ENCODE measurements around the gene DNAJC7.

Gene DNAJC7

DNA sequence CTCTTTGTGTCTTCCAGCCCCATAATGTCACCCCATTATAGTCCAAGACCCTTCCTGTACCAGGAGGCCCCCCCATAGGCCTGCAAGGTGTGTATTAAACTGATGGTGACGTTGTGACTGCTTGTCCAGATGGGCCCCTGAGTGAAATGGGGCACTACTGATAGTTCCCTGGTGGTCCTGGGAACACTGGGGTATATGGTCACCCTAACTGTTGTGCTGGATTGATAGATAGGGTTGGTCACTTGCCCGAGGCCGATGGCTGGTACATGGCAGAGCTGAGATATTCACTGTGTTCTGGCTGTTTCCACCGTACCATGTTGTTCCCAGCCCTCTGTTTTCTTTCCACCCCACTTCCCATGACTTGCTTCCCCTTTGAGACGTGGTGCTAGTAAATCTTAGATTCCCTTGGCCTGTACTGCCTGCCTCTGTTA, 46.3 kb downstream of the DNAJC7 start:
- H3K4ac ChIP-seq (ENCODE audit: low read depth in 1 of 2, low read length in 2 of 2): no peak overlapping the region
- peaks cover 15% of the 10 kb centered on the region for H3K79me1 ChIP-seq (replicated peaks; ENCODE audit: low read length, poor library complexity, severe bottlenecking)
- no peak overlapping the region for H4K8ac ChIP-seq (ENCODE audit: low read length)
- H2BK5ac ChIP-seq (ENCODE audit: low read depth, low read length, poor library complexity, severe bottlenecking): no peak overlapping the region
- peaks cover 25% of the 10 kb centered on the region for H3K4me1 ChIP-seq (ENCODE audit: control insufficient read depth, insufficient read depth, low read depth, low read length)
- no peak overlapping the region for H3K27ac ChIP-seq (ENCODE audit: low read length, poor library complexity, severe bottlenecking)
- no peak overlapping the region for H4K91ac ChIP-seq (ENCODE audit: low read length)
- H2AK5ac ChIP-seq (ENCODE audit: low read length, severe bottlenecking): no peak overlapping the region
- peak overlapping the region; percentile 4 for H3K9ac ChIP-seq (ENCODE audit: low read length)
- H2BK120ac ChIP-seq (ENCODE audit: low read depth, low read length): no peak overlapping the region
- no peak overlapping the region for H2BK12ac ChIP-seq (ENCODE audit: low read length in 2 of 2)
- no peak overlapping the region for H3K14ac ChIP-seq (ENCODE audit: low read length in 2 of 2)
- H3K18ac ChIP-seq (ENCODE audit: low read depth in 1 of 2, low read length in 2 of 2): no peak overlapping the region
- H3K23ac ChIP-seq (ENCODE audit: low read length in 2 of 2): no peak overlapping the region
- peaks cover 70 to 73% of the 10 kb centered on the region in 2 experiments for H3K36me3 ChIP-seq (ENCODE audit: control insufficient read depth in 1 of 2, insufficient read depth in 2 of 2, low read depth in 1 of 2, low read length in 2 of 2)
- no peak overlapping the region for H2AFZ ChIP-seq (ENCODE audit: low read depth, low read length)
- H3K27me3 ChIP-seq (ENCODE audit: control insufficient read depth in 1 of 2, insufficient read depth in 1 of 2, low read length in 2 of 2): no peaks in the 10 kb centered on the region
- no peak overlapping the region for H2BK15ac ChIP-seq (ENCODE audit: low read depth, poor library complexity, severe bottlenecking)
- no peak overlapping the region for H3K4me2 ChIP-seq (ENCODE audit: low read length, poor library complexity, severe bottlenecking)
- no peak overlapping the region for H3K4me3 ChIP-seq (ENCODE audit: insufficient read depth in 1 of 2, low read depth in 1 of 2, low read length in 2 of 2)
- no peak for DNase-seq
- 99% methylated on average over 5 of the region's 5 CpGs for WGBS
- H3K9me3 ChIP-seq (ENCODE audit: control insufficient read depth, low read length): no peaks in the 10 kb centered on the region

DNA sequence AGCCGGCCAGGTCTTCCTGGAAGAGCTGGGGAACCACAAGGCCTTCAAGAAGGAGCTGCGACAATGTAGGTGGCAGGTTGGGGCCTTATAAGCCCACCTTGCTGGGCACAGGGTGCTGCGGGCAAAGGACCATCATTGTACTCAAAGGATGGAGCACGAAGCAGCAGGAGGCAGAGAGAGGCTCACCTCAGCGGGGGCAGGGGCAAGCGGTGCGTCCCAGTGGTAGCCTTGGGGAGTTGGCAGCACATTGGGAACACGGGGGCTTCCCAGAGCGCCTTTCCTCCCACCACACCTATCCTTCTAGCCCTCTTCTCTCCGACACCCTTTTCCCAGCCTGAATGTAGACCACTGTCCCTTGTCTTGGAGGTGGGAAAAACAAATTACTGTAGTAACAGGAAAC, 48.6 kb downstream of the DNAJC7 start:
- H3K4me1 ChIP-seq (ENCODE audit: control insufficient read depth, insufficient read depth, low read depth, low read length): peaks cover 28% of the 10 kb centered on the region
- no peak overlapping the region for H3K4ac ChIP-seq (ENCODE audit: low read depth in 1 of 2, low read length in 2 of 2)
- H2BK15ac ChIP-seq (ENCODE audit: low read depth, poor library complexity, severe bottlenecking): no peak overlapping the region
- no peak overlapping the region for H3K23ac ChIP-seq (ENCODE audit: low read length in 2 of 2)
- no peaks in the 10 kb centered on the region for H3K27me3 ChIP-seq (ENCODE audit: control insufficient read depth in 1 of 2, insufficient read depth in 1 of 2, low read length in 2 of 2)
- H2BK5ac ChIP-seq (ENCODE audit: low read depth, low read length, poor library complexity, severe bottlenecking): no peak overlapping the region
- no peaks in the 10 kb centered on the region for H3K9me3 ChIP-seq (ENCODE audit: control insufficient read depth, low read length)
- peak overlapping the region; percentile 94 for H3K9ac ChIP-seq (ENCODE audit: low read length)
- H2AFZ ChIP-seq (ENCODE audit: low read depth, low read length): no peak overlapping the region
- no peak overlapping the region for H4K91ac ChIP-seq (ENCODE audit: low read length)
- no peak overlapping the region for H2BK120ac ChIP-seq (ENCODE audit: low read depth, low read length)
- no peak overlapping the region for H2AK5ac ChIP-seq (ENCODE audit: low read length, severe bottlenecking)
- WGBS: 96% methylated on average over 7 of the region's 10 CpGs
- H3K4me3 ChIP-seq (ENCODE audit: insufficient read depth in 1 of 2, low read depth in 1 of 2, low read length in 2 of 2): peak overlapping the region in 1 of 2 experiments; percentile 84
- no peak overlapping the region for H2BK12ac ChIP-seq (ENCODE audit: low read length in 2 of 2)
- no peak overlapping the region for H3K4me2 ChIP-seq (ENCODE audit: low read length, poor library complexity, severe bottlenecking)
- H3K18ac ChIP-seq (ENCODE audit: low read depth in 1 of 2, low read length in 2 of 2): no peak overlapping the region
- no peak overlapping the region for H4K8ac ChIP-seq (ENCODE audit: low read length)
- no peak overlapping the region for H3K27ac ChIP-seq (ENCODE audit: low read length, poor library complexity, severe bottlenecking)
- H3K14ac ChIP-seq (ENCODE audit: low read length in 2 of 2): no peak overlapping the region
- H3K36me3 ChIP-seq (ENCODE audit: control insufficient read depth in 1 of 2, insufficient read depth in 2 of 2, low read depth in 1 of 2, low read length in 2 of 2): peaks cover 48 to 51% of the 10 kb centered on the region in 2 experiments
- peaks cover 8% of the 10 kb centered on the region for H3K79me1 ChIP-seq (replicated peaks; ENCODE audit: low read length, poor library complexity, severe bottlenecking)
- no peak for DNase-seq

DNA sequence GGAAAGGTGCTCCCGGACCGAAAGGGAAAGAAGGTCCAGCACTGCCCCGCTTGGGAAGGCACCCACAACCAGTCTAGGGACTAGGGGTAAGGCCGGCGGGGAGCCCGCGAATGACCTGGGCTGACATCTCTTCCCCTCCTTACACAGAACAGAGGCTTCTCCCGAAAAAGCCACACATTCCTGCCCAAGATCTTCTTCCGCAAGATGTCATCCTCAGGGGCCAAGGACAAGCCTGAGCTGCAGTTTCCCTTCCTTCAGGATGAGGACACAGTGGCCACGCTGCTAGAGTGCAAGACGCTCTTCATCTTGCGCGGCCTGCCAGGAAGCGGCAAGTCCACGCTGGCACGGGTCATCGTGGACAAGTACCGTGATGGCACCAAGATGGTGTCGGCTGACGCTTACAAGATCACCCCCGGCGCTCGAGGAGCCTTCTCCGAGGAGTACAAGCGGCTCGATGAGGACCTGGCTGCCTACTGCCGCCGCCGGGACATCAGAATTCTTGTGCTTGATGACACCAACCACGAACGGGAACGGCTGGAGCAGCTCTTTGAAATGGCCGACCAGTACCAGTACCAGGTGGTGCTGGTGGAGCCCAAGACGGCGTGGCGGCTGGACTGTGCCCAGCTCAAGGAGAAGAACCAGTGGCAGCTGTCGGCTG, 49.2 kb downstream of the DNAJC7 start:
- Histone ChIP-seq H3K4me1 (ENCODE audit: control insufficient read depth, insufficient read depth, low read depth, low read length) (peaks cover 22% of the 10 kb centered on the region), H3K18ac (ENCODE audit: low read depth in 1 of 2, low read length in 2 of 2) (peak overlapping the region in 1 of 2 experiments; percentile 83), H3K4me2 (ENCODE audit: low read length, poor library complexity, severe bottlenecking) (peak overlapping the region; percentile 76), H2BK15ac (ENCODE audit: low read depth, poor library complexity, severe bottlenecking) (no peak overlapping the region), H2BK120ac (ENCODE audit: low read depth, low read length) (no peak overlapping the region), H3K4ac (ENCODE audit: low read depth in 1 of 2, low read length in 2 of 2) (peak overlapping the region in 1 of 2 experiments; percentile 60), H2AK5ac (ENCODE audit: low read length, severe bottlenecking) (peak overlapping the region; percentile 31), H3K9me3 (ENCODE audit: control insufficient read depth, low read length) (no peaks in the 10 kb centered on the region), H3K27me3 (ENCODE audit: control insufficient read depth in 1 of 2, insufficient read depth in 1 of 2, low read length in 2 of 2) (no peaks in the 10 kb centered on the region), H3K36me3 (ENCODE audit: control insufficient read depth in 1 of 2, insufficient read depth in 2 of 2, low read depth in 1 of 2, low read length in 2 of 2) (peaks cover 42 to 45% of the 10 kb centered on the region in 2 experiments), H2BK12ac (ENCODE audit: low read length in 2 of 2) (no peak overlapping the region), H3K23ac (ENCODE audit: low read length in 2 of 2) (peak overlapping the region in 1 of 2 experiments; percentile 2), H2BK5ac (ENCODE audit: low read depth, low read length, poor library complexity, severe bottlenecking) (no peak overlapping the region), H4K91ac (ENCODE audit: low read length) (no peak overlapping the region), H2AFZ (ENCODE audit: low read depth, low read length) (no peak overlapping the region), H3K79me1 (replicated peaks; ENCODE audit: low read length, poor library complexity, severe bottlenecking) (peaks cover 5% of the 10 kb centered on the region), H3K14ac (ENCODE audit: low read length in 2 of 2) (no peak overlapping the region), H3K9ac (ENCODE audit: low read length) (peak overlapping the region; percentile 94), H3K27ac (ENCODE audit: low read length, poor library complexity, severe bottlenecking) (no peak overlapping the region), H3K4me3 (ENCODE audit: insufficient read depth in 1 of 2, low read depth in 1 of 2, low read length in 2 of 2) (peak overlapping the region; percentile 79 to 84), H4K8ac (ENCODE audit: low read length) (peak overlapping the region; percentile 21)
- no peak for DNase-seq
- WGBS: 98% methylated on average over 37 of the region's 37 CpGs

DNA sequence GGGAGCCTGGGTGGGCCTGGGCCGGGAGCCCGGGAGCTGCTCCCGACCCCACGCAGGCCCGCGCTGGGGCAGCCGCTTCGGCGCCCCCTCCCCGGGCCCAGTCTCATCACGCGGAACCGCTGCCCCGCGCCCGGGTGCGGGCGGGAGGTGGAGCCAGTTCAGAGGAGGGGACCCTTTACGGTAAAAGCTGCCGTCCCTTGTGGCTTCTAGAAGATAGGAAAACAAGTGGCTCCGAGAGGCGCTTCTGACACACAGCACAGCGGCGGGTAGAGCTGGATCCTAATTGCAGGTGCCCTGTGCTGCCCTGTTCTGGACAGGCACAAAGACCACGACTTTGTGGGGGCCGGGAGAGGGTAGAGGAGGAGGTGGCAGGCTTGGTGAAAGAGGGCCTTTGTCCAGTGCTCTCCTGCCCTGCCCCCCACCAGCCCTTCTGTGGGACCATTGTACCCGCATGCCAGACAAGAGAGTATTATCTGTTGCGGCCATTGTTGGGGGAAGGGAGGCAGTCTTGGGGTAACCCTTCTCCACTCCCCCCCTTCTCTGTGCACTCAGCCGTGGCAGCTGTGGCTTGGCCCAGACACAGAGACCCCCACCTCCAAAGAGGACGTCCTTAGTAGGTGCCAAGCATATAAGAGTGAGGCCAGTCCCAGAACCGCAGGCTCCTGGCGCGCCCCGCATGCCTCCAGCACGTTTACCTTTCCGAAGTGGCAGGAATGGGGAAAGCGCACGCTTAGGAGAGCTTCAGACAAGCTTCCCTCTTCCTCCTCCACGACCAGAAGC, 49.9 kb downstream of the DNAJC7 start:
- peaks cover 38% of the 10 kb centered on the region in 2 experiments for H3K36me3 ChIP-seq (ENCODE audit: control insufficient read depth in 1 of 2, insufficient read depth in 2 of 2, low read depth in 1 of 2, low read length in 2 of 2)
- peak overlapping the region; percentile 40 to 60 for H3K4ac ChIP-seq (ENCODE audit: low read depth in 1 of 2, low read length in 2 of 2)
- peak overlapping the region; percentile 79 for H3K27ac ChIP-seq (ENCODE audit: low read length, poor library complexity, severe bottlenecking)
- peak overlapping the region; percentile 45 for H4K8ac ChIP-seq (ENCODE audit: low read length)
- H2AFZ ChIP-seq (ENCODE audit: low read depth, low read length): no peak overlapping the region
- peak overlapping the region in 1 of 2 experiments; percentile 48 for H2BK12ac ChIP-seq (ENCODE audit: low read length in 2 of 2)
- peak overlapping the region; percentile 88 for H2BK15ac ChIP-seq (ENCODE audit: low read depth, poor library complexity, severe bottlenecking)
- no peaks in the 10 kb centered on the region for H3K27me3 ChIP-seq (ENCODE audit: control insufficient read depth in 1 of 2, insufficient read depth in 1 of 2, low read length in 2 of 2)
- H3K23ac ChIP-seq (ENCODE audit: low read length in 2 of 2): peak overlapping the region in 1 of 2 experiments; percentile 87
- peaks cover 21% of the 10 kb centered on the region for H3K4me1 ChIP-seq (ENCODE audit: control insufficient read depth, insufficient read depth, low read depth, low read length)
- H2BK120ac ChIP-seq (ENCODE audit: low read depth, low read length): peak overlapping the region; percentile 40
- peak overlapping the region; percentile 79 to 84 for H3K4me3 ChIP-seq (ENCODE audit: insufficient read depth in 1 of 2, low read depth in 1 of 2, low read length in 2 of 2)
- H3K14ac ChIP-seq (ENCODE audit: low read length in 2 of 2): peak overlapping the region in 1 of 2 experiments; percentile 97
- H4K91ac ChIP-seq (ENCODE audit: low read length): peak overlapping the region; percentile 48
- peak overlapping the region; percentile 31 for H2AK5ac ChIP-seq (ENCODE audit: low read length, severe bottlenecking)
- H3K79me1 ChIP-seq (replicated peaks; ENCODE audit: low read length, poor library complexity, severe bottlenecking): peaks cover 5% of the 10 kb centered on the region
- H3K9ac ChIP-seq (ENCODE audit: low read length): peak overlapping the region; percentile 94
- peak overlapping the region; percentile 17 to 83 for H3K18ac ChIP-seq (ENCODE audit: low read depth in 1 of 2, low read length in 2 of 2)
- peak overlapping the region; percentile 78 for H2BK5ac ChIP-seq (ENCODE audit: low read depth, low read length, poor library complexity, severe bottlenecking)
- WGBS: 30% methylated on average over 38 of the region's 39 CpGs
- no peaks in the 10 kb centered on the region for H3K9me3 ChIP-seq (ENCODE audit: control insufficient read depth, low read length)
- no peak for DNase-seq
- peak overlapping the region; percentile 76 for H3K4me2 ChIP-seq (ENCODE audit: low read length, poor library complexity, severe bottlenecking)
